ENCODE data around the gene IP6K3.

DNA sequence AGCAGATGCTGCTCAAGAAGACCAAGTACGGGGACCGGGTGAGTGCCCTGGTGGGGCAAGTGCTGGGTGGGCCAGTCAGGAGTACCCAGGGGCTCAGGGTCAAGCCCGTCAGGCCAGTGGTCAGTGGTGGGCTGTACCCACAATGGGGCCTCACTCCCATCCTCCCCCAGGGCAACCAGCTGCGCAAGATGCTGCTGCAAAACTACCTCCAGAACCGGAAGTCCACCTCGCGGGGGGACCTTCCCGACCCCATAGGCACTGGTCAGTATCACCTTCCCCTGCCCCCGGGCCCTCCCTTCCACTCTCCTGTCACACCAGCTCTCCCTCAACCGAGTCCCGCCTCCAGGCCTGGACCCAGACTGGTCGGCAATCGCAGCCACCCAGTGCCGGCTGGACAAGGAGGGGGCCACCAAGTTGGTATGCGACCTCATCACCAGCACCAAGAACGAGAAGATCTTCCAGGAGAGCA is 62.2 kb downstream of the IP6K3 start:
- TF ChIP-seq POLR2AphosphoS5 (IDR thresholded peaks at IDR 0.05; ENCODE audit: low read depth) = no peak
- TF ChIP-seq, protein P1, sequence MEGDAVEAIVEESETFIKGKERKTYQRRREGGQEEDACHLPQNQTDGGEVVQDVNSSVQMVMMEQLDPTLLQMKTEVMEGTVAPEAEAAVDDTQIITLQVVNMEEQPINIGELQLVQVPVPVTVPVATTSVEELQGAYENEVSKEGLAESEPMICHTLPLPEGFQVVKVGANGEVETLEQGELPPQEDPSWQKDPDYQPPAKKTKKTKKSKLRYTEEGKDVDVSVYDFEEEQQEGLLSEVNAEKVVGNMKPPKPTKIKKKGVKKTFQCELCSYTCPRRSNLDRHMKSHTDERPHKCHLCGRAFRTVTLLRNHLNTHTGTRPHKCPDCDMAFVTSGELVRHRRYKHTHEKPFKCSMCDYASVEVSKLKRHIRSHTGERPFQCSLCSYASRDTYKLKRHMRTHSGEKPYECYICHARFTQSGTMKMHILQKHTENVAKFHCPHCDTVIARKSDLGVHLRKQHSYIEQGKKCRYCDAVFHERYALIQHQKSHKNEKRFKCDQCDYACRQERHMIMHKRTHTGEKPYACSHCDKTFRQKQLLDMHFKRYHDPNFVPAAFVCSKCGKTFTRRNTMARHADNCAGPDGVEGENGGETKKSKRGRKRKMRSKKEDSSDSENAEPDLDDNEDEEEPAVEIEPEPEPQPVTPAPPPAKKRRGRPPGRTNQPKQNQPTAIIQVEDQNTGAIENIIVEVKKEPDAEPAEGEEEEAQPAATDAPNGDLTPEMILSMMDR (IDR thresholded peaks at IDR 0.05; ENCODE audit: insufficient read depth, low read length) = no peak

All from HL-60 (cell line).